ENCODE results near the gene EDA2R.

EDA2R gene

GRCh38 chrX:66638591-66639500, at the start of gene EDA2R:
Gene EDA2R, minus strand, starts transcription at chrX:66639078. Its CDS starts 23,058 bp downstream, at chrX:66616020.
- DNase-seq: peak in 4 of 6 experiments; percentile 3 to 11 (median 7)

- no peak for DNase-seq
Measured at GRCh38 chrX:66684196-66684595, 45.3 kb upstream of the EDA2R start.

- DNase-seq: no peak
Measured at GRCh38 chrX:66680451-66680850, 41.6 kb upstream of the EDA2R start.

GRCh38 chrX:66677430-66677829, 38.6 kb upstream of the EDA2R start:
- no peak for DNase-seq

- no peak for DNase-seq
Measured at GRCh38 chrX:66676990-66677389, 38.1 kb upstream of the EDA2R start.

GRCh38 chrX:66676413-66676812, 37.5 kb upstream of the EDA2R start:
- DNase-seq: no peak

GRCh38 chrX:66675541-66675940, 36.7 kb upstream of the EDA2R start:
- DNase-seq: no peak

GRCh38 chrX:66674506-66674905, 35.6 kb upstream of the EDA2R start:
- DNase-seq: no peak

- DNase-seq: no peak
Measured at GRCh38 chrX:66672106-66672505, 33.2 kb upstream of the EDA2R start.

- no peak for DNase-seq
Measured at GRCh38 chrX:66654411-66654810, 15.5 kb upstream of the EDA2R start.

GRCh38 chrX:66635360-66635759, 3.5 kb downstream of the EDA2R start:
- no peak for DNase-seq

- DNase-seq: no peak
Measured at GRCh38 chrX:66634272-66634671, 4.6 kb downstream of the EDA2R start.

GRCh38 chrX:66633541-66633940, 5.3 kb downstream of the EDA2R start:
- no peak for DNase-seq

GRCh38 chrX:66632981-66633380, 5.9 kb downstream of the EDA2R start:
- DNase-seq: no peak

- no peak for DNase-seq
Measured at GRCh38 chrX:66632473-66632872, 6.4 kb downstream of the EDA2R start.

- DNase-seq: peak in 1 of 6 experiments; percentile 2
Measured at GRCh38 chrX:66625525-66625924, 13.4 kb downstream of the EDA2R start.

- DNase-seq: no peak
Measured at GRCh38 chrX:66622209-66622608, 16.7 kb downstream of the EDA2R start.

GRCh38 chrX:66616944-66617343, 21.9 kb downstream of the EDA2R start:
- no peak for DNase-seq

GRCh38 chrX:66602381-66602938, 36.4 kb downstream of the EDA2R start:
- DNase-seq: no peak

GRCh38 chrX:66601522-66601921, 37.4 kb downstream of the EDA2R start:
- DNase-seq: no peak

GRCh38 chrX:66579219-66579618, 59.7 kb downstream of the EDA2R start:
- DNase-seq: no peak

- DNase-seq: no peak
Measured at GRCh38 chrX:66553973-66554372, 84.9 kb downstream of the EDA2R start.

- no peak for DNase-seq
Measured at GRCh38 chrX:66547847-66548369, 91.0 kb downstream of the EDA2R start.

All from stimulated activated naive CD4-positive, alpha-beta T cell (primary cell).